ENCODE results near the gene FAM181A. TPM values are rescaled to one million over a fixed set of nuclear protein-coding genes. Genes with fewer than 3 reads are reported as not detected.

FAM181A gene
- total and polyA plus RNA-seq, 10 of the 15 experiments (the other 5 are each of a cell fraction or from before 2014, with no cell fraction given) = not detected

DNA sequence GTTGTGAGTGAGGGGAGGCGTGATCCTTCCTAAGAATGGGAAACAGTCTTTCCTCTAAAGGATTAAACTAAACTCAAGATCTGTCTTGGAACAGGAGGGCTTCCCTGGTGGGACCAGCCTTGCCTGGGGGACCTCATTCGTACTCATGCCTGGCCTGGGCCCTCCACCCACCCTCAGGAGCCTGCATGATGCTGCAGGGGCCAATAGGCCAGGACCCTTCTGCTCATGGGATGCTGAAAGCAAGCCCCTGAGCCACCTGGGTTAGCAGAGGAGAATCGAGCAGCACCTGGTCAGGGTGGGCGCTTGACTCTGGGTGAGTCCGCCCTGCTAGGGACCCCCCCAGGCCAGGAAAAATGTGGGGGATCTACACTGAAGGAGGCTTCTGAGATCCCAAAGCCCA, 48.3 kb upstream of the FAM181A start:
- Histone ChIP-seq H3K9ac (ENCODE audit: control insufficient read depth, insufficient read depth, low read length) (no peak overlapping the region), H3K27ac (ENCODE audit: control insufficient read depth, insufficient read depth) (no peak overlapping the region), H4K20me1 (ENCODE audit: control insufficient read depth, insufficient read depth) (no peaks in the 10 kb centered on the region), H3K27me3 (replicated peaks in 1 of 2; ENCODE audit: control insufficient read depth in 2 of 2, insufficient read depth in 2 of 2, low read length in 1 of 2) (peaks cover 0 to 2% of the 10 kb centered on the region in 2 experiments; a peak in 2 of 4 replicates), H3K4me3 (no peak overlapping the region), H3K4me1 (ENCODE audit: control insufficient read depth, insufficient read depth, low read length) (no peaks in the 10 kb centered on the region), H2AFZ (ENCODE audit: control insufficient read depth, low read depth, low read length) (no peak overlapping the region), H3K4me2 (ENCODE audit: control insufficient read depth, insufficient read depth) (no peak overlapping the region), H3K36me3 (ENCODE audit: control insufficient read depth in 2 of 2, insufficient read depth in 2 of 2, low read length in 1 of 2) (no peaks in the 10 kb centered on the region), H3K9me3 (replicated peaks; ENCODE audit: control insufficient read depth, insufficient read depth, low read length) (no peaks in the 10 kb centered on the region; the same call in 2 of the 3 replicates), H3K79me2 (ENCODE audit: control insufficient read depth, insufficient read depth, low read length) (no peaks in the 10 kb centered on the region)
- ChIA-PET POLR2A (no interaction called here), RAD21 (ENCODE audit: unreplicated experiment) (no interaction called here), SMC1A (ENCODE audit: uncharacterized antibody, unreplicated experiment) (no interaction called here), CTCF (interaction anchor here (0.7 kb wide), 1 partner anchor 226 kb away, joined by 3 read pairs; no protein-coding TSS in a partner anchor)
- ATAC-seq (no peak), DNase-seq (ENCODE audit: low read depth, low spot score) (no peak), FAIRE-seq (no peak)
- in situ Hi-C loops (cut with MboI) (no loop called here), intact Hi-C loops (cut with micrococcal nuclease; ENCODE audit: unreplicated experiment) (no loop called here)
- BruUV-seq (replicated peaks) = no TSS peak
- TF ChIP-seq CEBPB (IDR thresholded peaks at IDR 0.05; ENCODE audit: borderline replicate concordance in 1 of 2, low read depth in 2 of 2, low read length in 2 of 2) (no peak), EED (IDR thresholded peaks at IDR 0.05; ENCODE audit: low read depth) (no peak), PAX8 (IDR thresholded peaks at IDR 0.05) (no peak), CHD4 (IDR thresholded peaks at IDR 0.05) (no peak), IRF4 (IDR thresholded peaks at IDR 0.05; ENCODE audit: low read depth, low read length) (no peak), CHD2 (IDR thresholded peaks at IDR 0.05; ENCODE audit: borderline replicate concordance, low read depth, low read length) (no peak)
- TF ChIP-seq, protein P1, sequence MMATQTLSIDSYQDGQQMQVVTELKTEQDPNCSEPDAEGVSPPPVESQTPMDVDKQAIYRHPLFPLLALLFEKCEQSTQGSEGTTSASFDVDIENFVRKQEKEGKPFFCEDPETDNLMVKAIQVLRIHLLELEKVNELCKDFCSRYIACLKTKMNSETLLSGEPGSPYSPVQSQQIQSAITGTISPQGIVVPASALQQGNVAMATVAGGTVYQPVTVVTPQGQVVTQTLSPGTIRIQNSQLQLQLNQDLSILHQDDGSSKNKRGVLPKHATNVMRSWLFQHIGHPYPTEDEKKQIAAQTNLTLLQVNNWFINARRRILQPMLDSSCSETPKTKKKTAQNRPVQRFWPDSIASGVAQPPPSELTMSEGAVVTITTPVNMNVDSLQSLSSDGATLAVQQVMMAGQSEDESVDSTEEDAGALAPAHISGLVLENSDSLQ (IDR thresholded peaks at IDR 0.05) = no peak
- TF ChIP-seq, protein P2, sequence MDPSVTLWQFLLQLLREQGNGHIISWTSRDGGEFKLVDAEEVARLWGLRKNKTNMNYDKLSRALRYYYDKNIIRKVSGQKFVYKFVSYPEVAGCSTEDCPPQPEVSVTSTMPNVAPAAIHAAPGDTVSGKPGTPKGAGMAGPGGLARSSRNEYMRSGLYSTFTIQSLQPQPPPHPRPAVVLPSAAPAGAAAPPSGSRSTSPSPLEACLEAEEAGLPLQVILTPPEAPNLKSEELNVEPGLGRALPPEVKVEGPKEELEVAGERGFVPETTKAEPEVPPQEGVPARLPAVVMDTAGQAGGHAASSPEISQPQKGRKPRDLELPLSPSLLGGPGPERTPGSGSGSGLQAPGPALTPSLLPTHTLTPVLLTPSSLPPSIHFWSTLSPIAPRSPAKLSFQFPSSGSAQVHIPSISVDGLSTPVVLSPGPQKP (IDR thresholded peaks at IDR 0.05; ENCODE audit: low read depth, low read length) = no peak
- WGBS (ENCODE audit: insufficient coverage, insufficient replicate concordance, low lambda C conversion rate, missing lambda C conversion rate) = 33% methylated on average over 5 of the region's 5 CpGs
